Epidermal melanocyte (primary cell): Measurements from ENCODE around the gene ABHD16B.
A peak's percentile ranks its signal among the peaks of the same experiment; 100 is the strongest.
"Not testable (repeated sequence)": the region's sequence is repeated elsewhere in the genome, so short reads cannot be mapped to it uniquely, and the experiment has no call there.

Experiments used
- DNase-seq: peaks from one replicate; pipeline ENCODE4 v3.0.0; 2011; ENCODE audit warnings: low spot score; ENCODE audit not compliant: insufficient read length

ABHD16B gene

DNA sequence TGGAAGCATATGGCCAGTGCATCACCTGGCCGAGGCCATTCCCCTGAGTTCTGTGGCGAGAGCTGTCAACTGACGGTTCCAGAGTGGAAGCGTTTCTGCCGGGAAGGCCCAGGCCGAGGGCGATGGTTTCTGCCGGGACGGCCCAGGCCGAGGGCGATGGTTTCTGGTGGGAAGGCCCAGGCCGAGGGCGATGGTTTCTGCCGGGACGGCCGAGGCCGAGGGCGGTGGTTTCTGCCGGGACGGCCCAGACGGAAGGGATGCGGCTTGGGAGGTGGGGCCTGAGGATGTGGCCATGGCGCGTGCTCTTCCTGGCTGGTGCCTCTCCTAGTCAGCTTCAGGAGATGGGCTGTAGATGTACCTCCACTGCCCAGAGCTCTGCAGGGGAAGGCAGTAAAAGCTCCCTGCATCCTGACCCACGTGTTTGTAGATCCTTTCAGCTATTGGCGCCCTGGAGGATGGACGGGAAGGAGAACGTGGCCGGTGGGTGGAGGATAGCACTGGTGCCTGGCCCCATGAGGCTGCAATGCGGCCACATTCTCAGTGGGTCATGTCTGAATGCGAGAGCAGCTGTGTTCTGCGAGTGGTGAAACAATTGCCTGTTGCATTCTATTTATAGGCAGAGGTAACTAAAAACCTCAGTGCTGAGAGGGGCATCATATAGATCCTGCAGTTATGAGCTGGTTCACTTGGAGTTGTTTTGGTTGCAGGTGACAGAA lies 16.6 kb downstream of the ABHD16B start:
- no peak for DNase-seq

DNA sequence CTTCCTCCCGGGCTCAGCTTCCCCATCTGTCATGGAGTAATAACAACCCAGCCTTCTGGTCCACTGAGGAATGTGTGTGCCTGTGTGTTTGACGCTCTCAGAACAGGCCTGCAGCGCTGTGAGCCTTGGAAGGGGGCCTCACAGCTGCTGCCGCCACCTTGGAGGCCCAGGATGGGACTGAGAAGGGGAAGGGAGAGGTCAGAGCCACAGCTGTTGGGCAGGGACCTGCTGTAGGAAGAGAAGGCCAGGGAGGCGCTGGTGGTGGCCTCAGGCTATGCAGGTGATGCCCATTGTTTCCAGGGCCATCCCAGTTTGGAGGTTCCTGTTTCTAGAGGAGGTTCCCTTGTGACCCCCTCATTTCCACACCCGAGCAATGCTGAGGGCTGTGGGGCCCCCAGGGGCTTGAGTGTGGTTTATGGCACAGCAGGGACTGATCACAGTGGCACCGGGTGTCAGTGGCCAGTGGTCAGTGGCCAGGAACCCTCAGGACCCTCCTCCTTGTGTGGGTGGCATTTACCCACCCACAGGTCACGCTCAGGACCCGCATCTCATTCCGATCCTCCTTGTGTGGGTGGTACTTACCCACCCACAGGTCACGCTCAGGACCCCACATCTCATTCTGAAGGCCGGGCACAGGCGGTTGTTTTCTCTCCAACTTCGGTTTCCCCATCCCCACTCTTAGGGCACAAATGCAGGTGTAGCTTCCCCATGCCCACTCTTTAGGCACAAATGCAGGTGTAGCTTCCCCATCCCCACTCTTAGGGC lies 17.8 kb downstream of the ABHD16B start:
- DNase-seq = no peak

DNA sequence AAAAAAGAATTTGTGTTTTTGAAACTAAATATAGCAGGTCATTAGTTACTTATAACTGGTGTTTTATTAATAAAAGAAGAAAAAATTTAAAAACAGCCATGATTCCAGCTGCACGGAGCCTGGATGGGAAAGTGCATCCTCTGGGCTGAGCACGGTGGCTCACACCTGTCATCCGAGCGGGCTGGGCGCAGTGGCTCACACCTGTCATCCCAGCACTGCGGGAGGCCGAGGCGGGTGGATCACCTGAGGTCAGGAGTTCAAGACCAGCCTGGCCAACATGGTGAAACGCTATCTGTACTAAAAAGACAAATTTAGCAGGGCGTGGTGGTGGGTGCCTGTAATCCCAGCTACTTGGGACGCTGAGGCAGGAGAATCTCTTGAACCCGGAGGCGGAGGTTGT lies 19.6 kb downstream of the ABHD16B start:
- not testable (repeated sequence) for DNase-seq

DNA sequence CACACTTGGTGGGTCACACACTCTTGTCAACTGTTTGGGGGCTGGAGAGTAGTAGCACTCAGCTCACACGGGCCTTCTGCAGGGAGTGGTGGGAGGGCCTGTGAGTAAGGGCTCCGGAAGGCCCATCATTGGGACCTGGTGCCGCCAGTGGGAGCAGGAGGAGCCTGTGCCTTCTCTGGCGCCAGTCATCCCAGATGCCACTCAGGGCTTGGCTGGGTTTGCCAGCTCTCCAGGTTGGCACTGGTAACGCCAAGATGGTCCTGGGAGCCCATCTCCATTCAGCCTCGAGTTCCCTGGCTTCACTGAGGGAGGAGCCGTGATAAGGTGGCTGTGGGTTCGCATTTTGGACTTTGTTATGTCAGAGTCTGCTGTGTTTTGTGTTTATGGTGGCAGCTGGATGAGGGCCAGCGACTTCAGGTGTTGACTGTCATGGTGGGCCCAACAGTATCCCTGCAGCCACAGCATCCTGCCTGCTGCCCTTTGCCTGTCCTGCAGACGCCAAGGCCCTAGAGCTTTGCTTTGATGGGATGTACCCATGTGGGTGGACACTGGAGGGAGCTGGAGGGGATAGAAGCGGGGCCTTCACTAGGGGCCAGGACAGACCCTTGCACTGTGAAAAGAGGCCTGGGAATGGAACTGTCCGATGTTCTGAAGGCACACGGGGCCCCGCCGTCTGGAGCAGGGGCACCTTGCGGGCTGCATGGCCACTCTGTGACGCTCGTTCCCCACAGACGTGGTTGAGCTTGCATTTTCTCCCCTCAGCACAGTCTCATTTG lies 20.3 kb downstream of the ABHD16B start:
- no peak for DNase-seq

DNA sequence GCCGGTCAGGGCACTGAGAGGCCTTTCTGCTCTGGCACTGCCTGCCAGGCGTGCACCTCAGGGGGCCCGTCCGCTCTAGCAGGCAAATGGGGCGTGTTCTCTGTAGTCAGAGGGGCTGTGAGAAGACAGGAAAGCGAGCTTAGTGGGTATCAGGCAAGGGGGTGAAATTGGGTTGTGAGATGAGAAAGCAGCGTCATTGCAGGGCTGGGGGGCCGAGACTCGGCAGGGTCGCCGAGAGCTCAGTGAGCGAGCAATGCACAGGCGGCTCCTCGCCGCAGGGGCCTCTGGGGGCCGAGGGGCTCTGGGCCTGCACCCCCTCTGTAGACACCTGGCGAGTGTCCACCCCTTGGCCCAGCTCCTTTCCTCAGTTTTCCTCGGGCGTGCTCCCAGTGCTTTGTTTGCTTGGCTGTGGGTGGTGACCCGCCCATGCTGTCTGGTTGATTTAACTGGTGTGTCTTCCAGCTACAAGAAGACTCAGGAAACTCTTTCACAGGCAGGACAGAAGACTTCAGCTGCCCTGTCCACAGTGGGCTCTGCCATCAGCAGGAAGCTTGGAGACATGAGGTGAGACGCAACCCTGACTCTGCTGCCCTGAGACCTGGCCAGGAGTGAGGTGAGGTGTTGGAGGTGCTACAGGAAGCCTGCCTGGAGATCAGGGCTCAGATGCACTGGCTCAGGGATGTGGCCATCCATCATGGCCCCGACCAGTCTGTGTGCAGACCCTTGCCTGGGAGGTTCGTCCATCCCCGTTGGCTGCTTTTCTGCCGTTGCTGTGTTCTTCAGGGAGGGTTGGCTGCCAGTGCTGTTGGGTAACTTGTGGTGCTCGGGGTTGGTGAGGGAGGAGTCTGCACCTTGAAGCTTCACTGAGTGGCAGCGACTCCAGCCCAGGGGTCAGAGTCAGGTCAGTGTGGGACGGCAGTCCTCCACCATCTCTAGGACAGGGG lies 21.2 kb downstream of the ABHD16B start:
- DNase-seq = no peak

DNA sequence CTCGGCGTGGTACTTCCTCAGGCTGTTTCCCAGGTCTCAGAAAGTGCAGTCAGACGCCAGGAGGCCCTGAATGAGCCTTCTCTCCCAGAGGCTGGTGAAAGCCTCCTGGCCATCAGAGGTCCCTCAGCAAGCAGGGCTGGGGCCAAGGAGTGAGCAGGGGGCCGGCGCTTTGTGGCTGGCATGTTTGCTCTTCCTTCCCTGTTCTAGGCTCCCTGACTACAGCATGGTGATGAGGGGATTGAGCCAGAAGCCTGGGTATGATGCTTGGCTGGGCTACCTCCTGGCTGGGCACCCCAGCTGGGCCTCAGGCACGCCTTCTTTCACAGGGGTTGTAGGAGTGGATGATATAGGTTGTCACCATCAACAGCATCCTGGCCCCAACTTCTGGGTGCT lies 21.9 kb downstream of the ABHD16B start:
- no peak for DNase-seq

DNA sequence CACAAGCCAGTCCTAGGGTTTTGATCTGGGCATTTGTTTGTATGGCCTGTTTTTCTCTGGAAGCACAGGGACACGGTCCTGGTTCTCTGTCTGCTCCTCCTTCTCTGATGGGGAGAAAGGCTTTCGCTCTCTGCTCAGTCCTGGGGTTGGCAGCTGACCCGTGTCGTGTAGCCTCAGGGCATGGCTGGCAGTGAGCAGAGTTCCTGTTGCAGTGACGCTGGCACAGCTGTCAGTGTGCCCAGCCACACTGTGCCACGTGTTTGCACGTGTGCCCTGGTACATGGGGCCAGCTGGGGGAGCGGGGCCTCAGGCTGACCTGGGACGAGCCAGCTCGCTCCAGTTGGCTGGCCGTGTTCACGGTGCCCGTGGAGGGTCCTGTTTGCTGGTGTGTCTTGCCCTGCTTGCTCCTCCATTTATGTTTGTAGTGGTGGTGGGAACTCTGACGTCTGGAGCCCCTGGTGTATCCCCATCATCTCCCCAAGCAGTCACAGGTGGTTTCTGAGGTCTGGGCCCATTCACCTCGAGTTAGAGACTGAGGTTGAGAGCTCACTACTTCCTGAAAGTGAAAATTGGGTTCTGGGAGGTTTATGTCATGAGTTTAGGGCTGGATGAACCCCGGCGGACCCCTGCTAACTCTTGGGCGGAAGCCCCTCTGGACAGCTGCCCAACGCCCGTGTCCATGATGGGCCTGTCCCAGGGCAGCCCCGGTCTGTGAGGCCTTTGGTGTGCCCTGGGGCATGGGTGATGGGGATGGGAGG lies 23.4 kb downstream of the ABHD16B start:
- no peak for DNase-seq

DNA sequence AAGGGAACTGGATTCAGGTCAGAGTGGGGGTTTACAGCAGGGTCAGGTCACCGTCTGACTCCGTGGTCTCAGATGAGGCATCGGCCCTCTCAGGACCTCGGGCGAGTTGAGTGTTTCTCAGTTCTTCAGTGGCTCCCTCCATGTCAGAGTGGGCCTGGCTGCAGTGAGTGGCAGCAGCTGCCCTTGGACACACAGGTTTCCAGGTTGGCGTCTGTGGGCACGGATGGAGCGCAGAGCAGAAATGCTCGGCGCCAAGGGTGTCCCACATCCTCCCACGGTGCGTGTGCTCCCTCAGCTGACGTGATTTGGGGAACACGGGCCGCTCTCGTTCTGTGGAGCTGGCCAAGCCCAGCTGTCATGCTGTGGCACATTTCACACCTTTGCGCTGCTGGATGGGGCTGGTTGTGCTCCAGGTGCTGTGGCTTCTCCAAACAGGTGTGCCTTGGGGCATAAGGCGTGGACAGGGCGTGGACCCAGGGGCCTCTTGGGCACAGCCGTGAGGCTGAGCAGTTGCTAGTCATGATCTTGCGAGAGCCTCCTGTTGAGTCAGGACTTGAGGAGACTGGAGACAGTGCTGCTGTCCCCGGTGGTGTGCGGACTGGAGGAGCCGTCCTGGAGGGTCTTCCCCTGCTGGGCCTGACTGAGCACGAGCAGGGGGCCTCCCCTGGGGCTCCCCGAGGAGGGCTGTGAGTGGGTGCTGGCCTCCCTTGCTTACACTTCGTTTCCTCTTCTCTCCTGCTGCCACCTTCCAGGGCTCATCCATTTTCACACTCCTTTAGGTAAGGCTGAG lies 24.2 kb downstream of the ABHD16B start:
- no peak for DNase-seq

DNA sequence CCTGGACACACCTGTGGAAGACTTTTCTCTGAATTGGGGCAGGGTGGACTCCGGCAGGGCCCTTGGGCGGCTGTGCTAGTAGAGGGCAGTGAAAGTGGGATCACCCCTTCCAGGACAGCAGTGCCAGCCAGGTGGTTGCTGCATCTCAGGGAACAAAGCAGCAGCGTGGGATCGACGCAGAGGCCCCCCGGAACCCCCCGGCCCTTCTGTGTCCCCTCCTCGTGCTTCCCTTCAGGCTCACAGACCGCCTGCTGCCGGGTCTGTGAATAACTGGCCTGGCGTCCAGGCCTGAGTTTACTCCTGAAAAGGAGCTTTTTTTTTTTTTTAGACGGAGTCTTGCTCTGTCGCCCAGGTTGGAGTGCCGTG lies 24.7 kb downstream of the ABHD16B start:
- no peak for DNase-seq

DNA sequence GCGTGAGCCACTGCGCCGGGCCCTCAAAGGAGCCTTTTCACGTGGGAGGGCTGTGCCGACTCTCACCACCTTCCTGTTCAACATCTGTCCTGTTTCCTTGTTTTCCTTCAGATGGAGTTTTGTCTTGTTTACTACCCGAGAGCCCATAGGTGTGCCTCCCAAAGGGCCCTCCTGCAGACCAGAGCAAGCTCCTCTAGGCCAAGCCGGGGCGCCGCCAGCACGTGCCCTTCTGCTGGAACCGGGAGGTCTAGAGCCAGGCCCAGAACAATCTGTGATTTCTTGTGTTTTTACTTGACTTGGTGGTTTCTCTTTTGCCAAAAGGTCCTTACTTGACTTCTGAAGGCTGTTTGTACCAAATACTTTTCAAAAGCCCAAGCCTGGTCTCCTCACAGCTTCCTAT lies 25.6 kb downstream of the ABHD16B start:
- no peak for DNase-seq

DNA sequence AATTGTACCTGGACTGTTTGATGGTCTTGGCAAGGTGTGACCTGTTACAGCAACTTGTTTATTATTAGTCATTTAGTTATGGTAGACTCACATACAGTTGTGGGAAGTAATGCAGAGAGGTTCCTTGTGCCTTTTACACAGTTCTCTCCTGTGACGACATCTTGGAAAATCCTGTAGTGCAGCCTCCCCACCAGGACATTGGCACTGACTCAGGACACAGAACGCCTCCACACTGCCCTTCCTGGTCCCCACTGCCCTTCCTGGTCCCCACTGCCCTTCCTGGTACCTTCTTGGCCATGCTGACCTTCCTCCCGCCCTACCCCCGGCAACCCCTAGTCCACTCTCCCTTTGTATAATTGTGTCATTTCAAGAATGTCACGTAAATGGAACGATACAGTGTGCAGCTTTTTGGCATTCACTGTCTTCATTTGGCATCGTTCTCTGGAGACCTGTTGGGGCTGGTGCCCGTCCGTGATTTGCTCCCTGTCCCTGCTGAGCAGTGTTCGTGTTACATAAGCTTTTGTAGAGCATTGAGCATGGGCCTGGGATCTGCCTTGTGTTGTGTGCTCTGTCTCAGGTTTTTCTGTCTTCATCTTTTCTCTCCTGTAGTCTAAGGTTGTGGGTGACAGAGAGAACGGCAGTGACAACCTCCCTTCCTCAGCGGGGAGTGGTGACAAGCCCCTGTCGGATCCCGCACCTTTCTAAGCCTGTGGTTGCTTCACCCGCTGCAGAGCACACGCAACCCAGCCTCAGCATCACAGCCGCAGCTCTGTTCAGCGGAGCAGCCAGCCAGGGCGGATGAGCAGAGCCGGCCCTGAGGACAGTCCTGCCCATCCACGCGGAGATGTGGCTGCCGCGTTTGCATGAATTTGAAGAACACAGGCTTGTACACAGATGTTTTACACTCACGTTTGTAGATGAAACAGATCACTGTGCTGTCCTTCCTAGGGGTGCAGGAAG lies 28.2 kb downstream of the ABHD16B start:
- no peak for DNase-seq

DNA sequence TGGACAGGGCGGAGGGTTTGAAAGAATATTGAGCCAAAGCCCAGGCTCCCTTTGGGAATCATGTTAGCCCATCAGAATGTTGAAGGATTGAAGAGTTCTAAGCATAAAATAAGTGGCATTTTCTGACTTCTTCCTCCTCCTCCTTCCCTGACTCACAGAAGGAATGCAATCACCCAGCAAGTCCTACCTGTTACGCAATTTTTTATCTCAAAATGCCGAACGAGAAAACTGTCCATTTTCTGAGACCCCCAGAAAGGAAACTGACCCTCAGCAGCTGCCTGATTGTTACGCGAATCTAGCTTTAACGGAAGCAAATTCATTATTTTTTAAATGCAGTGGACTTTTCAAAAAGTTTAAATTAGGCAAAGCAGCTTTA lies 28.9 kb downstream of the ABHD16B start:
- no peak for DNase-seq

DNA sequence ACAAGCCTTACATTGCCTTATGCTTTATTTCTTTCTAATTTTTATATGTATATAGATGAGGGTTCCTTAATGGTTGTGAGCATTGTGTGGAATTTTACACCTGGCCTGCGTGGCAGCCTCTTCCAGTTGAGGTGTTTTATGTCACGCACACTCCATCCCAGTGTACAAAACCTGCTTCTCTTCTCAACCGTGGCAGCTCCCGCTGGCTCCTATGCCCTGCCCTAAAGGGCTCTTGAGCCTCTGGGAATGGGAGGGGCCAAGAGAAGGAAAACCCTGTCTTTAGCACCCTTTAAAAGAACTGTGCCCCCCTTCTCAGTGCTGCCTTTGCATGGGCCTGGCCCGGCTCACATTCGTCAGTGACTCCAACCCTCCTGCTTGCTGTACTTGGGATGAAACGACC lies 29.3 kb downstream of the ABHD16B start:
- DNase-seq = no peak

DNA sequence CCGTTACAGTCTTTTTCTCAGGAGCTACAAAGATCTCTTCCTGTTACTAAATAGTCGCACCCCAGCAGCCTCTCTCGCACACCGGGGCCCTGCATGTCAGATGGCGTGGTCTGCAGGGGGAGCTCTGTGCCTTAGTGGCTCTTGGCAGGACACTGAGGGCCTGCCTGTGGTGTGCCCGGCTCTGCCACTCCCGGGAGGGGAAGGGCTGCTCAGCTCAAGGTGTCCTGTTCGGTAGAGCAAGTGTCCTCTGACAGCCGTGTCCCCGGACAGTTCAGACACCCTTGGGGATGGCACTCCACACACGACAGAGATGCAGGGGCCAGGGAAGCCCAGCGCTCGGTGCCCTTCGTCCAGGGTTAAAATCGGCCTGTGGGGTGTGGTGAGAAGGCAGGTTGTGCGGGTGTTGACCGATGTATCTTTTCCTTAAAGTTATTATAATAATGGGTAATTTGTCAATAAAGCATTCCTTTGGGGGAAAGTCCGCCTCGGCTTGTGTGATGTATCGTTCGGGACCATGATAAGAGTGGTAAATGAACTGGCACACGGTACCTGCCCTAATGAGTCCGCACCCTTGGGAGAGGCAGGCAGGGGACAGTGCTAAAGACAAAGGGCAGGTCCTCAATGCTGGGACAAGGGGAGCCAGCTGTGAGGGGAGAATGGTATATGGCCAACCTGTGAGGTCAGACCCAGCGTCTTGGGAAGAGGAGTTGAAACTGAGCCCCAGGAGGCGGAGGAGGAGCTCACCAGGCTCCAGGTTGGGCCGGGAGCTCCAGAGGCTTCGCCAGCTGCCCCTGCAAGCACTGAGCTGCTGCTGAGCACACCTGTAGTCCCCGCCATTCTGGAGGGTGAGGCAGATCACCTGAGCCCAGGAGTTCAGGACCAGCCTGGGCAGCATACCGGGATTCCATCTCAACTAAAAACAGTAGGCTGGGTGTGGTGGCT lies 30.0 kb downstream of the ABHD16B start:
- DNase-seq = no peak

DNA sequence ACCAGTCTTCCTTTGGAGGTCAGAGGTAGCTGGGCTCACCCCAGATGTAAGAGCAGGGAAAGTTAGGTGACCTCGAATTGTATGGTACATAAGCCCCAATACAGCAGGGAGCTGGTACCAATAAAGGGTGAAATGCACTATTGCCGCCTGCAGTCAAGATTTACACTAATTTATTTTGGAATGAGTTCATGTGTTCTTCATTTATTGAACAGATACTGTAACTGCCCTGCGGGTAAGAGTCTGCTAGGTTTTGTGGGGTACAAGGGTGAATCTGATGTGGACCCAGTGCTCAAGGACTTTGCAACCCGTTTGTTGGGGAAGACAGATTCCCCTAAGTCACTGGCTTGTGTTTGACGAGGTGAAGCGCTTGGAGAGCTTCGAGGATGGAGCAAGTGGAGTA lies 31.1 kb downstream of the ABHD16B start:
- DNase-seq = no peak

DNA sequence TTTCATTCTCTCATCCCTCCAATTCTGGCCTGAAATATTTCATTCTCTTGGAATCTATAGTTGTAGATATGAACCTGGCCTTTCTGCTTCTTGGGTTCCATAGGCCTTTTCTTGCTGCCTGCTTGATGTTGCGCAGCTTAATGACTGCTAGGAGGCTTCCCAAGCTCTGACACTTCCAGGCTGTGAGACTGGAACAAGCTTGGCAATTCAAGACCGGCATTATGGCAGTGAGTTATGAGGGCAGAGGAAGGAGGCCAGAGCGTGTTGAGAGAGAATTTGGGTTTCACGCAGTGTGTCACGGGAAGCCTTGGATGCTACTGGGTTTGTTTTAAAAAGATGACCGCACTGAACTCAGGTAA lies 32.7 kb downstream of the ABHD16B start:
- no peak for DNase-seq

DNA sequence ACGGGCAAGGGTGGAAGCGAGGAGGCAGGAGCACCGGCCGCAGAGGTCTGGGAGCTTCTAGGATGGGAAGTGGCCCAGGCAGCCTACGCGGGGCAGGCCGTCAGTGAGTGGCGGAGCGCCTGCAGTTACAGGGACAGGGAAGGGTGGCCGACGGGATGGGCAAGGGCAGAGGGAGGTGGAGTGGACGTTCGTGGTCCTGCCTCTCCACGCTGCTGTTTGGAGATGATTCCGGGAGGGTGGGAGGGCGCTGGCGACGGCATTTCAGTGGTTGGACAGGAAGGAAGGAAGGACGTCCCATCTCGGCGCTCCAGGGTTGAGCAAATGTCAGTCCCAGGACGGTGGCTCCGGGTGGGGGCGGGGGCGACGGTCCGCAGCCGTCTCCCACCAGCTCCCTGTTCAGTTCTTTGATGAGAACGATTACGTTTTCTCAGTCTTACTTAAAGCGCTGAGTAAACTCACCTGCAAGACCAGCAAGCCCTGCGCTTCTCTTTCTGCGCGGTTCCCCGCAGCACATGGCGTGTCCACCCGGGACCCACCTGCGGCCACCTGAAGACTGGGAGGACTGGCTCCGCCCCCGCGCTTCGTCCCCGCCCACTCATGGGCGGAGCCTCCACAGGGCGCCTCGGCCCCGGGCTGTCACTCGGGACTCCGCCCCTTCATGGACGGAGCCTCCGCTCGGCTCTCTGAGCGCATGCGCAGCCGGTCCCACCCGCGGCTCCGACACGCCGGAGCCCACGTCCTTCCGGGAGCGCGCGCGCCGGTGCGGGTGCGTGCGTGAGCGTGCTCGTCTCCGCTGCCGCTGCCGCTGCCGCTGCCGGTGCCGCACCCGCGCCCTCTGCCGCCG lies 33.3 kb downstream of the ABHD16B start, which contains the start of gene DNAJC5:
TSS of gene DNAJC5 (plus strand) at position 769 of the 844 bp plus-strand sequence. CDS start 33,220 bp downstream, outside the sequence.
- peak; percentile 100 for DNase-seq
